ENCODE measurements around the gene ZNF503. TPM values are rescaled to one million over a fixed set of nuclear protein-coding genes. Genes with fewer than 3 reads are reported as not detected.

The ZNF503 gene
- total RNA-seq, 2 experiments from 2014 or later = 0.07 to 0.21 TPM

DNA sequence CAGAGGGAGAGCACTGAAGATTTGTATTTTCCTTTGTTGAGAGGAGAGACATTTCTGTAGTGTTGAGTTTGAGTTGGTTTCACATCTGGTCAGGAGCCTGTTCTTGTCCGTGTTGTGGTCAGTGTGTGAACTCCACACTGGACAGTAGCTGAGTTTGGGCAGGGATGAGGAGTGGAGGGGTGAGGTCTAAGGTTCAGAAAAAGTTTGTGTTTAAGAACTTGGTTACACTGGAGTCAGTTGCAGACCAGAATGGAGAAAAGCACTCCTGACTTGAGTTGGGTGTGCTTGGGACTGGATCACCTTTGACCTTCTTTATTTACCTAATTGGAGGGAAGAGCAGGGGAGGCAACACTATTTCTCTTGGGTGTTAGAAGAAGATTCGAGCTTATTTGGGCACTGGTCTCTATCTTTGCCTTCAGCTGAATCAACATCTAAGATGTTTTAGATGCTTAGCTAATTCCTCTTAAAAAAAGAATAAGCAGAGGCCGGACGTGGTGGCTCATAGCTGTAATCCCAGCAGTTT, 38.8 kb upstream of the ZNF503 start:
- Mint-ChIP-seq H3K27ac (no peak overlapping the region), H3K4me3 (no peak overlapping the region), H3K36me3 (ENCODE audit: low read depth) (no peaks in the 10 kb centered on the region), H3K9me3 (peaks cover 13% of the 10 kb centered on the region), H3K4me1 (ENCODE audit: low read depth) (no peaks in the 10 kb centered on the region), H3K27me3 (ENCODE audit: low read depth) (peaks cover 7% of the 10 kb centered on the region)
- CTCF ChIA-PET = interaction anchor here (0.6 kb wide), 1 partner anchor 259 kb away, joined by 4 read pairs; no protein-coding TSS in a partner anchor
- intact Hi-C loops (cut with micrococcal nuclease) = no loop called here
- DNase-seq = no peak

GRCh38 chr10:75439811-75440210, 38.2 kb upstream of the ZNF503 start:
- no peak for DNase-seq
- H3K27me3 Mint-ChIP-seq (ENCODE audit: low read depth) = peaks cover 10% of the 10 kb centered on the region
- no peaks in the 10 kb centered on the region for H3K36me3 Mint-ChIP-seq (ENCODE audit: low read depth)
- H3K9me3 Mint-ChIP-seq = peaks cover 13% of the 10 kb centered on the region
- no peaks in the 10 kb centered on the region for H3K4me1 Mint-ChIP-seq (ENCODE audit: low read depth)
- intact Hi-C loops (cut with micrococcal nuclease) = no loop called here
- CTCF ChIA-PET = no interaction called here
- no peak overlapping the region for H3K27ac Mint-ChIP-seq
- no peak overlapping the region for H3K4me3 Mint-ChIP-seq

DNA sequence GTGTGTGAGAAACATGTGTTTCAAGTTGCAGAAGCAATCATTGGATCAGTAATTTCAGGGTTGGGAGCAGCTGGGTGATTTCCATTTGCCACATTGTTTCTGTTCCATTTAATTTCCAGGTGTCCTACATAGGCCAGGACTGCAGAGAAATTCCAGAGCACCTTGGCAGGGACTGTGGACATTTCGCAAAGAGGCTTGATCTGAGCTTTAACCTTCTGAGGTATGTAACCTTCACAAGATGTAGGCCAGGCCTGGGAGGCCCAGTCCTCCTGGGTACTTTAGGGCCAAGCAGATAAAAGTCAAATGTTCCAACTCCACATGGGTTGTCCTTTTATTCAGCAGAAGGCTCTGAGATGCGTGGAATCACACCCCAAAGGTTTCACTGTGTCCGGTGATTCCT, 36.7 kb upstream of the ZNF503 start:
- peaks cover 7% of the 10 kb centered on the region for H3K9me3 Mint-ChIP-seq
- CTCF ChIA-PET = interaction anchor here (1.5 kb wide), 1 partner anchor 10 kb away, joined by 3 read pairs; no protein-coding TSS in a partner anchor
- H3K27ac Mint-ChIP-seq = no peak overlapping the region
- DNase-seq = no peak
- no peaks in the 10 kb centered on the region for H3K4me1 Mint-ChIP-seq (ENCODE audit: low read depth)
- no peaks in the 10 kb centered on the region for H3K36me3 Mint-ChIP-seq (ENCODE audit: low read depth)
- intact Hi-C loops (cut with micrococcal nuclease) = no loop called here
- H3K27me3 Mint-ChIP-seq (ENCODE audit: low read depth) = peaks cover 20% of the 10 kb centered on the region
- H3K4me3 Mint-ChIP-seq = no peak overlapping the region

GRCh38 chr10:75437693-75438092, 36.1 kb upstream of the ZNF503 start:
- Mint-ChIP-seq H3K4me1 (ENCODE audit: low read depth) (no peaks in the 10 kb centered on the region), H3K27me3 (ENCODE audit: low read depth) (peaks cover 26% of the 10 kb centered on the region), H3K9me3 (peaks cover 4% of the 10 kb centered on the region), H3K4me3 (no peak overlapping the region), H3K36me3 (ENCODE audit: low read depth) (no peaks in the 10 kb centered on the region), H3K27ac (no peak overlapping the region)
- intact Hi-C loops (cut with micrococcal nuclease) = no loop called here
- CTCF ChIA-PET = interaction anchor here (1.5 kb wide), 1 partner anchor 9 kb away, joined by 3 read pairs; no protein-coding TSS in a partner anchor
- DNase-seq = no peak

GRCh38 chr10:75436896-75437295, 35.3 kb upstream of the ZNF503 start:
- intact Hi-C loops (cut with micrococcal nuclease) = no loop called here
- no peaks in the 10 kb centered on the region for H3K36me3 Mint-ChIP-seq (ENCODE audit: low read depth)
- no peak overlapping the region for H3K4me3 Mint-ChIP-seq
- CTCF ChIA-PET = interaction anchor here (0.6 kb wide), 1 partner anchor 598 kb away, joined by 3 read pairs; no protein-coding TSS in a partner anchor
- peaks cover 4% of the 10 kb centered on the region for H3K4me1 Mint-ChIP-seq (ENCODE audit: low read depth)
- DNase-seq = no peak
- H3K27me3 Mint-ChIP-seq (ENCODE audit: low read depth) = peaks cover 33% of the 10 kb centered on the region
- H3K9me3 Mint-ChIP-seq = no peaks in the 10 kb centered on the region
- H3K27ac Mint-ChIP-seq = no peak overlapping the region

GRCh38 chr10:75435291-75435690, 33.7 kb upstream of the ZNF503 start:
- Mint-ChIP-seq H3K9me3 (no peaks in the 10 kb centered on the region), H3K36me3 (ENCODE audit: low read depth) (no peaks in the 10 kb centered on the region), H3K4me3 (no peak overlapping the region), H3K27me3 (ENCODE audit: low read depth) (peaks cover 40% of the 10 kb centered on the region), H3K27ac (no peak overlapping the region), H3K4me1 (ENCODE audit: low read depth) (peaks cover 5% of the 10 kb centered on the region)
- CTCF ChIA-PET = no interaction called here
- intact Hi-C loops (cut with micrococcal nuclease) = no loop called here
- DNase-seq = no peak

DNA sequence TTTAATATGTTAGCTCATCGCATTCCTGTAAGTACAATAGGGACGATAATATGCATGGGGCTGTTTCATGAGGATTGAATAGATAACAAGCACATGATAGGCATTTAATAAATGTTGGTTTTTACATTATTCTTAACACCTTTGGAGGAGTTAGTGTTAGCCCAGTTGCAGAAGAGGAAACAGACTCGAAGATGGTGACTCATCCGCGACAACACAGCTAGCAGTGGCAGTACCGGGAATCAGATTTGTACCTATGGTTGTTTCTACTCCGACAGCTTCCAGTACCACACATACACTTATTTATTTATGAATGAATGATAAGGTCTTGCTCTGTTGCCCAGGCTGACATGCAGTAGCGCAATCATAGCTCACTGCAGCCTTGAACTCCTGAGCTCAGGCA, 32.7 kb upstream of the ZNF503 start:
- H3K4me3 Mint-ChIP-seq = no peak overlapping the region
- no peak overlapping the region for H3K27ac Mint-ChIP-seq
- no peaks in the 10 kb centered on the region for H3K36me3 Mint-ChIP-seq (ENCODE audit: low read depth)
- DNase-seq = no peak
- H3K4me1 Mint-ChIP-seq (ENCODE audit: low read depth) = peaks cover 5% of the 10 kb centered on the region
- H3K27me3 Mint-ChIP-seq (ENCODE audit: low read depth) = peaks cover 45% of the 10 kb centered on the region
- H3K9me3 Mint-ChIP-seq = no peaks in the 10 kb centered on the region
- intact Hi-C loops (cut with micrococcal nuclease) = no loop called here
- CTCF ChIA-PET = interaction anchor here (0.6 kb wide), 1 partner anchor 1517 kb away, joined by 3 read pairs; no protein-coding TSS in a partner anchor

DNA sequence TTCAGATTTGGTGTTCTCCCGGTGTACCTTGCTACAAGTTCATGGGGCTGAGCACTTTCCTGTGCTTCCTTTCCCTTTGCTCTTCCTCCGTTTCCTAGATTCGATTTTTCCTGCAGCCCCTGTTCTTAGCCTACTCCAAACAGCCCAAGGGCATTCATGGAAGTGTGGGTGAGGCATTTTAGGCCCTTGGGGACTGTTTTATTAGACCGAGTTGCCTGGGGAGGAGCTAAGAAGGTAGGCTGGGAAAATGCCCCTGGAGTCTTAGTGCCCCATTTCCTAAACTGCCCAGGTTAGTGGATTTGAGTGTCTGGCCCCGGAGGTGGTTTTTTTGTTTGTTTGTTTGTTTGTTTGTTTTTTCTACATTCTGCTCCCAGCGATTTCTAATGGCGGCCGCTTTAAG, 31.7 kb upstream of the ZNF503 start:
- H3K9me3 Mint-ChIP-seq = no peaks in the 10 kb centered on the region
- no peak for DNase-seq
- H3K27me3 Mint-ChIP-seq (ENCODE audit: low read depth) = peaks cover 48% of the 10 kb centered on the region
- H3K36me3 Mint-ChIP-seq (ENCODE audit: low read depth) = no peaks in the 10 kb centered on the region
- no peak overlapping the region for H3K4me3 Mint-ChIP-seq
- H3K27ac Mint-ChIP-seq = no peak overlapping the region
- CTCF ChIA-PET = interaction anchor here (0.7 kb wide), 1 partner anchor 604 kb away, joined by 3 read pairs; no protein-coding TSS in a partner anchor
- H3K4me1 Mint-ChIP-seq (ENCODE audit: low read depth) = peaks cover 5% of the 10 kb centered on the region
- intact Hi-C loops (cut with micrococcal nuclease) = no loop called here

DNA sequence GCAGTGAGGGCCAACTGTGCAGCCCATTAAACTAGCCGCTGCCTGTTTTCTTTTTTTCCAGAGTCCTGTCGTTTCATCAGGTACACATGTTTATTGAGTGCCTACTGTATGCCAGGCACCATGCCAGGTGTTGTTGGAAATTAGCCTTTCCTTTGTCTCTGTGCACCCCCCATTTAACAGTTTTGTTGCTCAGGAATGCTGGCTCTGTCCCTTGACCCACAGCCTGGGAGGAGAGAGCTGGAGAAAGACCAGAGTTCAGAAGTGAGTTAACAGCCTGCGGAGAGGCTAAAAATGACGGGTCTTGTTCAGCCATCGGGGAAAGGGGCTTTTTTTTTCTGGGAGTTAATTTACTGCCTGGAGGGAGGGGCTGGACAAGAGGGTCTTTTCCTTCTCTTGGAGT, 31.2 kb upstream of the ZNF503 start:
- no peak for DNase-seq
- H3K36me3 Mint-ChIP-seq (ENCODE audit: low read depth) = no peaks in the 10 kb centered on the region
- H3K27me3 Mint-ChIP-seq (ENCODE audit: low read depth) = peaks cover 48% of the 10 kb centered on the region
- peaks cover 5% of the 10 kb centered on the region for H3K4me1 Mint-ChIP-seq (ENCODE audit: low read depth)
- H3K9me3 Mint-ChIP-seq = no peaks in the 10 kb centered on the region
- intact Hi-C loops (cut with micrococcal nuclease) = no loop called here
- CTCF ChIA-PET = no interaction called here
- no peak overlapping the region for H3K4me3 Mint-ChIP-seq
- H3K27ac Mint-ChIP-seq = no peak overlapping the region

DNA sequence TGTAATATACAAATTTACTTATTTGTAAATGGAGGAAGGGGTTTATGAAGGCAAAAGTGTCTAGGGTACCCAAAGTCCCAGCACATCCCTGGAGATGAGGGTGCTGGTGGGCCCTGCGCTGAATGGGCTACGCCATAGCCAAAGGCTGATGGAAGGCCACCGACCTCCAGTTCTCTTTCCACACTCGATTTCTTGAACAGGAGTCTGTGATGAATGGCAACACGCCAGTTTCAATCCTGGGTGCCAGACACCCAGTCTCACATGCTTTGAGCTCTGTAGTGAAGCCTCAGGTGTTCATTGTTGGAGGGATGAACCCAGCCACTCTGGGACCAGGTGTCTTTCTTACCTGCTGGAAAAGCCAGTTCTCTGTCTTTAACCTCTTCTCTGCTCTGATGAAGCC, 30.6 kb upstream of the ZNF503 start:
- Mint-ChIP-seq H3K4me1 (ENCODE audit: low read depth) (peaks cover 5% of the 10 kb centered on the region), H3K4me3 (no peak overlapping the region), H3K9me3 (no peaks in the 10 kb centered on the region), H3K27ac (no peak overlapping the region), H3K27me3 (ENCODE audit: low read depth) (peaks cover 47% of the 10 kb centered on the region), H3K36me3 (ENCODE audit: low read depth) (no peaks in the 10 kb centered on the region)
- CTCF ChIA-PET = no interaction called here
- intact Hi-C loops (cut with micrococcal nuclease) = no loop called here
- DNase-seq = no peak

DNA sequence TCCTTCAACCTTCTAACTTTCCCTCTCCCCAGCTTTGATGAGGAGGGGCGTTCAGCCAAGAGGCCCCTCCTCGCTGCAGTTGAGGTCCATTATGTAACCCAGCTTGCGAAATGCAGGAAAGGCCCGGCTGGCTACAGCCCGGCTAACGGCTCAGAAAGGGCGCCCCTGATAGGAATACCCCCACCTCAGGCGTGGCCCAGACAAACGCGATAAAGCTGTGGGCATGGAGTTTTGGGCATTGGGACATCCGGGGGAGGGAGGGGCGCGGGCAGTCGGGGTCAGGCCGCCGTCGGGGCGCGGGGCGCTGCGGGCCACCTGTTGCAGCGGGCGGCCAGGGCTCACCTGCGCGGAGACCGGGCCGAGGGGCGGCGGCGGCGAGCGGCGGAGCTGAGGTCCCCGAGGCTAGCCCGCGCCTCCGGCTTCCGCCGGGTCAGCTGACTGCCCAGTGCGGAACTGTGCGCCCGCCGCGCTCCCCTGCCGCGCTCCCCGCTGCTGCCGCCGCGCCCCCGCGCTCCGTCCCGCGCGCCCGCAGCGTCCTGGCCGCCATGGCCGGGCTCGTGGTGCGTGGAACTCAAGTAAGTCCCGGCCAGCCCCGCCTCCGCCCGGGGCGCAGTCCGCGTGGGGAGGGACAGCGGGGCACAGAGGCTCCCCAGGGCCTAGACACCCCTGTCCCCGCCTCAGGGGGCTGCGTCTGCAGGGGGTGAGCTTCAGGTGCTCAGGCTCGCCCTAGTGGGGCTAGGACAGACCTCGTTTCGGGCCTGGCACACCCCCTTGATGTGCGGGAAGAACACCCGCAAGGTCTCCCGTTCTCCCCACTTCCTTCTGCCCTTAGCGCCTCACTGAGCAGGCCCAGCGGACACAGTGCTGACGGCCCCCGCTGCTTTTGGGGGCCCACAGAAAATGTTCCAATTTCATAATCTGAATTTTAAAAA, 29.9 kb upstream of the ZNF503 start, which contains the start of gene LRMDA:
TSS of gene LRMDA (plus strand) at position 445 of the 932 bp plus-strand sequence.
- Mint-ChIP-seq H3K27ac (no peak within 1 kb of the TSS), H3K36me3 (ENCODE audit: low read depth) (no peaks in the 10 kb centered on the region), H3K4me1 (ENCODE audit: low read depth) (peaks cover 5% of the 10 kb centered on the region), H3K27me3 (ENCODE audit: low read depth) (peaks cover 45% of the 10 kb centered on the region), H3K9me3 (no peaks in the 10 kb centered on the region), H3K4me3 (no peak within 1 kb of the TSS)
- CTCF ChIA-PET = no interaction called here
- intact Hi-C loops (cut with micrococcal nuclease) = no loop called here
- DNase-seq = no peak

GRCh38 chr10:75430000-75430763, 28.6 kb upstream of the ZNF503 start:
- H3K4me1 Mint-ChIP-seq (ENCODE audit: low read depth) = peaks cover 5% of the 10 kb centered on the region
- CTCF ChIA-PET = interaction anchor here (0.6 to 1.2 kb wide), 2 partner anchors 15 to 29 kb away, joined by 3 to 4 read pairs; partner anchors contain the start of gene ZNF503
- intact Hi-C loops (cut with micrococcal nuclease) = no loop called here
- H3K9me3 Mint-ChIP-seq = no peaks in the 10 kb centered on the region
- peaks cover 44% of the 10 kb centered on the region for H3K27me3 Mint-ChIP-seq (ENCODE audit: low read depth)
- H3K27ac Mint-ChIP-seq = no peak overlapping the region
- no peak overlapping the region for H3K4me3 Mint-ChIP-seq
- DNase-seq = no peak
- no peaks in the 10 kb centered on the region for H3K36me3 Mint-ChIP-seq (ENCODE audit: low read depth)

Measured in activated naive CD4-positive, alpha-beta T cell treated with anti-CD3 and anti-CD28 coated beads for 36 hours (primary cell).